GM19238 (cell line): ENCODE data around the gene PPP1R16B.
"Not testable (repeated sequence)": the region's sequence is repeated elsewhere in the genome, so short reads cannot be mapped to it uniquely, and the experiment has no call there.

Experiments used
- DNase-seq: peaks from one replicate; pipeline ENCODE4 v3.0.0; 2011; ENCODE audit warnings: low spot score; ENCODE audit not compliant: insufficient read length

PPP1R16B gene

DNA sequence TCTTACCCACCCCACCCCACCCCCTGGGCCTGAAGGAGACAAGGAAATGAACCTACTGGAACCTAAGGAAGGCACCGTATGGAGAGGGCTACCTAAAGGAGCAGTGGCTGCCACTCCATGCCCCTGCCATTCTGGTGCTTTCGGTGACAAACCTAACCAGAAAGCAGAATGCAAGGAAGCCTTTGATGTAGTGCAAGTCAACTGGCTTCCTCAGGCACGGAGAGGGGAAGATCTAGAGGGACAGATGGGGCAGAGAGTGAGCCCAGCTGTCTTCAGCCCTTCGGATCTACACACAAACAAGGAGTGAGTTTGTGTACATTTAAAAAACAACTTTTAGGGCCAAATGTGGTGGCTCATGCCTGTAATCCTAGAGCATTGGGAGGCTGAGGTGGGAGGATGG, 39.5 kb downstream of the PPP1R16B start:
- no peak for DNase-seq

- DNase-seq, result no peak
These were observed 42.3 kb downstream of the PPP1R16B start for GRCh38 chr20:38847840-38848239.

- no peak for DNase-seq
These were observed 48.3 kb downstream of the PPP1R16B start for GRCh38 chr20:38853759-38854158.

DNA sequence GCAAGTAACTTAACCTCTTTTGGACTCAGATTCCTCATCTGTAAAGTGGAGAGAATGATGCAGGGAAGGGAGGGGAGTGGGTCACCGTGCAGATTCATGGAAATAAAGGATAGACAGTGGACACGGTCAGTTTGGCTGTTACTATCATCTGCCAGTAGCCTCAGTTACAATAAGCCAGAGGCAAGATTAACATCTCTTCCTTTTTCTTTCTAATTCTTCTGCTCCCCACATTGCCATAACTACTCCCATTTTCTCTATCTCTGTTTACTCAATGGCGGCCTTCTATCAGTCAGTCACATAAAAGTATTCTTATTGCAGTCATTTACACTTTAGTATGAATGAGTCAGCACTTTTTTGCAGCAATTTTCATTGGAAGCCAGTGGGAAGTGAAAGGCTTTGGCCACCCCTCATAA, 49.2 kb downstream of the PPP1R16B start:
- no peak for DNase-seq

DNA sequence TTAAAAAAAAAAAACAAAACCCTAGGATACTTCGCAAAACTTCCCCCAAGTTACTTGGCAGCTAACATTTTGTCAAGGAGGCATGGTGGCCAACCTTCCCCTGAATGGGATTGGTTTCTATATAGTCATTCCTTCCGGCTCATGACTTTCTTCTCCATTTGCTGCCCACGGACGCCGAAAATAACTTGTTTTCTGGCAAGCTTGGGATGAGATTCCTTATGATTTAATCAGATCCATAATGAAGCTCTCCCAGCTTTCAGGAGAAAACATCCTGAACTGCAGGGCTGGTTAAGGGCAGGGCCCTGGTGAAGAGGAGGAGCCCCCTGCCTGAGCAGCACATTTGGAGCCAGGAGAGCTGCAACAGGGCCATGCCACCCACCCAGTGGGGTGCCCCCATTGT, 49.9 kb downstream of the PPP1R16B start:
- DNase-seq, result no peak

DNA sequence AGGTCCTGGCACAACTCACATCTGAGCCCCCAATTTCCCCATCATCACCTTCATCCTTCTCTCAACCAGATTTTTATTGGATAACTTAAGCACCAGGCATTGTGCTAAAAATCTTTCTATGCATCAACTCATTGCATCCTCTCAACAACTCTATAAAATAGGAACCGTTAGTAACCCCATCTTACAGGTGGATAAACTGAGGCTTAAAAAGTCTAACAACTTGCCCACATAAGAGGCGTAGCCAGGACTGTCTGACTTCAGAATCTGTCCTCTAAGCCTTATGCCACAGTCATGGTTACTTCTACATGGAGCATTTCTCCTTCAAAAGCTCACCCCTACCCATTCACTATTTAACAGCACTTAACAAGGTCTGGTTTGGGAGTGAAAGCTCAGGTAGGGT, 51.1 kb downstream of the PPP1R16B start:
- no peak for DNase-seq

DNA sequence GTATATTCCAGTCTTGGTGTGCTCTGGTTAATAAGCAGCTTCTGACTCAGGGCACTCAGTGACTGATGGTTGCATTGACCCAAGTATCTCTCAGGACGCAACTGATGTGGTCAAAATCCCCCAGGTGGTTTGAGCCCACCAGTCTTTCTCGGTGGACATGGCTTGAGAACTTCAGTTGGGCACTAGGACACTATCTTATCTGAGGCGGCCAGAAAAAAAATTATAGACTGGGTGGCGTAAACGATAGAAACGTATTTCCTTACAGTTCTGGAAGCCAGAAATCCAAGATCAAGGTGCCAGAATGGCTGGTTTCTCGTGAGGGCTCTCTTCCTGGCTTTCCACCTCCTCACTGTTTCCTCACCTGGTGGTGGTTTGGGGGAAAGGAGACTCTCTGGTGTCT, 52.2 kb downstream of the PPP1R16B start:
- DNase-seq, result no peak

DNA sequence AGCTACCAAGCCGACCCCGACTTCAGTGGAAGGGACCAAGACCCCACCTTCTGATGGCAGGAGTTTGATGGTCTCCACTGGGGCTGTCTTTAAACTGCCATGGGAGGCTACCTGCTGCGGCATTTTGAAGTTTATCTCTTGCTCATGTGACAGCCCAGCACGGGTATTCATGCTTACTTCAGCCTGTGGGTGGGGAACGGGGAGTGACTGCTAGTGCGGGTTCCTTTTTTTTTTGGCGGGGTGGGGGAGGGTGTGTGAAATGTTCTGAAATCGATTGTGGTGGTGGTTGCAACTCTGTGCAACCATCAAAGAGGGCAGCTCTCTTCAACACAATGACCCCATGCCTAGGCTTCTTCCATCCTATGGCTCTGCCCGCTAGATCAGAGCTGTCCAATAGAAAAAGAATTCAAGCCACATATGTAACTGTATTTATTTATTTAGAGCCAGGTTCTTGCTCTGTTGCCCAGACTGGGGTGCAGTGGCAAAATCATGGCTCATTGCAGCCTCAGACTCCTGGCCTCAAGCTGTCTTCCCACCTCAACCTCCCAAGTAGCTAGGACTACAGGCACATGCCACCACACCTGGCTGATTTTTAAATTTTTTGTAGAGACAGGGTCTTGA, 53.7 kb downstream of the PPP1R16B start:
- no peak for DNase-seq

DNA sequence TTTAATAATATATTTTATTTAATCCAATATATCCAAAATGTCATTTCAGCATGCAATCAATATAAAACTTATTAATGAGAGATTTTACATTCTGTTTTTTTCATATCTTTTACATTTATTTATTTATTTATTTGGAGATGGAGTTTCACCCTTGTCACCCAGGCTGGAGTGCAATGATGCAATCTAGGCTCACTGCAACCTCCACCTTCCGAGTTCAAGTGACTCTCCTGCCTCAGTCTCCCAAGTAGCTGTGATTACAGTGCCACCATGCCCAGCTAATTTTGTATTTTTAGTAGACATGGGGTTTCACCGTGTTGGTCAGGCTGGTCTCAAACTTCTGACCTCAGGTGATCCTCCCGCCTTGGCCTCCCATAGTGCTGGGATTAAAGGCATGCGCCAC, 54.4 kb downstream of the PPP1R16B start:
- DNase-seq, result not testable (repeated sequence)

DNA sequence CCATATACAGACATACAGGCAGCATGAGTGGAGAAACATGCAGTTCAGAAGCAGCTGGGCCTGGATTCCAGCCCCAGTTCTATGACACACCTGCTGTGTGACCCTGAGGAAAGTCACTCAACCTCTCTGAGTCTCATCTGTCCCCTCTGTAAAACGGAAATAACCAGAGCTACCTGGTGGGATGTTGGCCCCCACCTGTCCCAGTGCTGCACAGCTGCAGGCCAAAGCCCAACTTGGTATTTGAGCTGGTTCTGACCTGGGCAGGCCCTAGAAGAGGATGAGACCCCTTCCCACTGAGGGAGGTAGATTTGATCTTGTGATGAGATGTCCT, 55.5 kb downstream of the PPP1R16B start:
- DNase-seq, result no peak

- no peak for DNase-seq
These were observed 56.7 kb downstream of the PPP1R16B start for GRCh38 chr20:38862226-38862625.

DNA sequence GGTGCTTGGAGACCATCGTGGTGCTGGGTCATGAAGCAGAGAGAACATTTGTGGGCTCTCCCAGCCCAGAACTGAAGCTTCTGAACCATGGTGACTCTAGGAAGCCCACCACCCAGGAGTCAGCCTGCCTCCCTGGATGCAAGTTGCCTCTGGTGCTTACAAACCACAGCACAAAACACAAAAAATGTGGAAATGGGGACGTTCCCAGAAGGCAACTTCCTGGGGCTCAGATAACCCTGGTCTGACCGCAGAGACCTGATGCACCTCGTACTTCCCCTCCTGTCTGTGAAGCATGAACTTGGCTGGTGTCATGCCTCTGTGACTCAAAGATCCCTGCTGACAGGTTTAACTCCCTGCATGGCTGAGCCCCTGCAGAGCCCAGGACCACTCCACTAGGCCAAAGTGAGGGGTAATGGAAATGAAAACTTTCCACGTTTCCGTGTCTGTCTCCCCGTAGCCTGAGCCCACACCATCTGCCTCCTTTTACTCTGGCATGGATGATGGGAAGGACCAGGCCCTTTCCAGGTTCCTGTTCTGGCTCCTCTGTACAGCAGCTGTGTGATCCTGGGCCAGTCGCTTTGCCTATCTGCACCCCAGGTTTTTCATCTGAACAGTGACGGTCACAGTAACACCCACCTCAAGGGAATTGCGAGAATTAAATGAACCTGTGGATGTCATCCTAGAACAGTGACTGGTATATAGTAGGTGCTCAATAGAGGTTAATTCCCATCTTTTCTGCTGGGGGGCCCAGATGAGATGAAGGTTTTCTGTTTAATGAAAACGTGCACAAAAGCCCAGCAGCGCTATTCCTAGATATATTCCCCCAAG, 57.7 kb downstream of the PPP1R16B start:
- DNase-seq, result peak; percentile 59

DNA sequence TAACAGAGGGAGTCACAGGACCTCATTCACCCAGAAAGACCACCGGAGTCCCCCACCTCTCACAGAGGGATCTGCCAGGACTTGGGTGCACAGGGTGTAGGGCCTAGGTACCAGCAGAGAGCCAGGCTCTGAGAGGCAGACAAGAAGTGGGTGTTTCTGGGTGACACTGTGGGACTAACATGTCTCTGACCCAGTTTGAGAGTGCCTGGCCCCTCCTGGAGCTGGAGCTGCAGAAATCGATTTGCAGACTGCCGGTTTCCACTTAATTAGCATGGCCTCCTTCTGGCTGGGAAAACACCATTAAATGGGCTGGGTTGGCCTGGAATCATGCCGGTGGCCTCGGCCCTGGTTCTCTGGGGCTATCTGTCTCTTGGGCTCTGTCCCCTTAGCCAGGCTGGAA, 59.2 kb downstream of the PPP1R16B start:
- no peak for DNase-seq

DNA sequence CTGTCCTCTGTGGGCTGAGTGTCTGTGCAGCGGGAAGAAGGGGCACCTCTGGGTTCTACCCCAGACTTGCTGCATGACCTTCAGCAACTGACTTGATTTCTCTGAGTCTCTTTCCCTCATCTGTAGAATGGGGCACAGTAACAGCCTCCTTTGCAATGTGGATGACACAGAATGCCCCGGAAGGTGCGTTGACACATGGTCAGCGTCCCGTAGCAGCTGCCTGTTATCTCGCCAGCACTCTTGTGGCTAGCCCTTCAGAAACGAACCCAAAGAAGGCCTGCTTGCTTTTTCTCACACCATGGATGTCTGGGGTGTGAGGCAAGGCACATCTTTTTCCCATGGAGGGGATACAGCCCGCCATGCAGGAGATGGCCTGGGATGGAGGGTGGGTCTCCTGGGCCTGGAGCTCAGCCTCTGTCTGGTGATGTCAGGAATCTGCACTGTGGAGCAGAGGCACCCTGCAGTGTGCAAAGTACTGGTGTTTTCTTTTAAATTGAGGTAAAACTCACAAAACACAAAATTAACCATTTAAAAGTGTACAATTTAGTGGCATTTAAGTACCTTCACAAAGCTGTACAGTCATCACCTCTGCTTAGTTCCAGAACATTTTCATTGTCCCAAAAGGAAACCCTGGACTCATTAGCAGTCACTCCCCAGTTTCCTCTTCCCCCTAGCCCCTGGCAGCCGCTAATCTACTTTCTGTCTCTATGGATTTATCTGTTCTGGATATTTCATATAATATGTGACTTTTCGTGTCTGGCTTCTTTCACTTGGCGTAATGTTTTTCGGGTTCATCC, 61.0 kb downstream of the PPP1R16B start:
- no peak for DNase-seq

DNA sequence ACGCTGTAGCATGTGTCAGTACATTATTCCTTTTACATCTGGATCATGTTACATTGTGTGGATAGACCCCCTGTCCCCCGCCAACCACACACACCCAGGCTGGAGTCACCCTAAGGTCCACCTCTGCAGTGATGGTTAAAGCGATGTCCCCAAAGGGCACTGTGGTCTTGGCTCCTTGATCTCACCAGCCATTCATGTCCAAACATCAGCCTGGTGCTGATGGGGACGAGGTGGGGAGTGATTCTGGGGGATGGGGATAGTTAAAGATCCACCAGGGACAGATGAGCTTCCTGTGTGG, 61.5 kb downstream of the PPP1R16B start:
- no peak for DNase-seq

GRCh38 chr20:38870733-38871559, 65.4 kb downstream of the PPP1R16B start:
- no peak for DNase-seq

DNA sequence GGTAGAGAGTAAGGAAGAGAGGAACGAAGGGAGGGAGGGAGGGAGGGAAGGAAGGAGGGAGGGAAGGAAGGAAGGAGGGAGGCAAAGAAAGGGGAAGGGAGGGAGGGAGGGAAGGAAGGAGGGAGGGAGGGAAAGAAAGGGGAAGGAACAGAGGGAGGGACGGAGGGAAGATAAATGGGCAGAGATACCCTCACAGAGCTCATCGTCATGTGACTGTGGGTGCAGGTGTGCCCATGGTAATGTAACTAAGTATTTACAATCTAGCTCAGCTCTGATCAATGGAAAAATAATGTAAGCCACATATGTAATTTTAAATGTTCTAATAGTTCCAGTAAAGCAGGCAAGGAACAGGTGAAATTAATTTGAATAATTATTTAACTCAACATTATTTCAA, 66.1 kb downstream of the PPP1R16B start:
- no peak for DNase-seq

- DNase-seq, result no peak
These were observed 66.5 kb downstream of the PPP1R16B start for GRCh38 chr20:38872036-38872435.

- DNase-seq, result no peak
These were observed 67.1 kb downstream of the PPP1R16B start for GRCh38 chr20:38872491-38873049.

GRCh38 chr20:38873050-38873581, 67.6 kb downstream of the PPP1R16B start:
- DNase-seq, result peak; percentile 61
